Activated T-cell treated with anti-CD3 and anti-CD28 coated beads for 48 hours (primary cell): ENCODE measurements around the gene WFDC10A.
"Not testable (repeated sequence)": the region's sequence is repeated elsewhere in the genome, so short reads cannot be mapped to it uniquely, and the experiment has no call there.

Experiments
- DNase-seq: peaks from one replicate; pipeline ENCODE4 v3.0.0-alpha.2; 2020; ENCODE audit warnings: low read depth

Gene WFDC10A

GRCh38 chr20:45647441-45648050 lies 18.0 kb downstream of the WFDC10A start:
- no peak for DNase-seq

DNA sequence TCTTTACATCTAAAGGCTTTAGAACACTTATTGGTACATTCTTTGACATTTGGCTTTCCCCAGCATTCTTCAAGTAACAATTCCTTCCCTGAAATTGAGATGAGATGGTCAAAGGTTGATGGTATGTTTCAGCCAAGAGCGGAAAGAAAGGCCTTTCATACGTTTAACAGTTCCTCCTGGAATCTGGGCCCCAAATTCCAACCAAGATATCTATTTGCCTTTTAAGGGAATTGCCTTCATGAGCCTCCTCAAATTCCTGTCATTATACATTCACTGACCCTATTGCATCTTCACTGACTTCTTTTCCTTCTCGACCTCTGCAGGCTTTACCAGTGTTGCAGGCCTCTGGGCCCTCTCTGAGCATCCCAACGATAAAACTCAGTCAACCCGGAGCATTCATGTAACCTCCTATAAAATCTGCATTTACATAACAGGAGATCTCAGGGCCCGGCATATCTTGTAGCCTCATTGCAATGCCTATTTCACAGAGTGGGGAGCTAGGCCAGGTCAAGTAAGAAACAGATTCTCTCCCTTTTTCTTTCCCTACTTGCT lies 19.8 kb downstream of the WFDC10A start:
- DNase-seq: no peak

GRCh38 chr20:45651726-45652125 lies 22.2 kb downstream of the WFDC10A start:
- DNase-seq: not testable (repeated sequence)

- not testable (repeated sequence) for DNase-seq
These were observed 27.5 kb downstream of the WFDC10A start for GRCh38 chr20:45657038-45657437.

DNA sequence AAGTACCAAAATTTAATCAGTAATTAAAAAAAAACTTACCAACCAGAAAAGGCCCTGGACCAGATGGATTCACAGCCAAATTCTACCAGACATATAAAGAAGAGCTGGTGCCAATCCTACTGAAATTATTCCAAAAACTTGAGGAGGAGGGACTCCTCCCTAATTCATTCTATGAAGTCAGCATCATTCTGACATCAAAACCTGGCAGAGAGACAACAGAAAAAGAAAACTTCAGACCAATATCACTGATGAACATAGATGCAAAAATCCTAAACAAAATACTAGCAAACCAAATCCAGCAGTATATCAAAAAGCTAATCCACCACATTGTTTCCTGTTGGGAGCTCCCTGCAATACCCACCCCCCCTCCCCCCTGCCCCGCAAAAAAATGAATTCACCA lies 40.6 kb downstream of the WFDC10A start, which contains the start of gene WFDC11:
Gene WFDC11, minus strand, starts transcription at position 101 of the 400 bp plus-strand sequence. CDS start 19,639 bp downstream, outside the sequence.
- no peak for DNase-seq

DNA sequence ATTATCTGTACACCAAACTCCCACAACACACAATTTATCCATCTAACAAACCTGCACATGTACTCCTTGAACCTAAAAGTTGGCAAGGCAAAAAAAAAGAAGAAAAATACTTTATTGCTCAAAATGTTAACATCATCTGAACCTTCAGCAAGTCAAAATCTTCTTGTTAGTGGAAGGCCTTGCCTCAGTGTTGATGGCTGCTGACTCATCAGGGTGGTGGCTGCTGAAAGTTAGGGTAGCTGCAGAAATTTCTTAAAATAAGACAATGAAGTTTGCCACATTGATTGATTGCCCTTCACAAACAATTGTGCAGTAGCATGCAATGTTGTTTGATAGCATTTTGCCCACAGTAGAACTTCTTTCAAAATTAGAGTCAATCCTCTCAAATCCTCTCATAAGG lies 43.2 kb downstream of the WFDC10A start:
- DNase-seq: no peak

DNA sequence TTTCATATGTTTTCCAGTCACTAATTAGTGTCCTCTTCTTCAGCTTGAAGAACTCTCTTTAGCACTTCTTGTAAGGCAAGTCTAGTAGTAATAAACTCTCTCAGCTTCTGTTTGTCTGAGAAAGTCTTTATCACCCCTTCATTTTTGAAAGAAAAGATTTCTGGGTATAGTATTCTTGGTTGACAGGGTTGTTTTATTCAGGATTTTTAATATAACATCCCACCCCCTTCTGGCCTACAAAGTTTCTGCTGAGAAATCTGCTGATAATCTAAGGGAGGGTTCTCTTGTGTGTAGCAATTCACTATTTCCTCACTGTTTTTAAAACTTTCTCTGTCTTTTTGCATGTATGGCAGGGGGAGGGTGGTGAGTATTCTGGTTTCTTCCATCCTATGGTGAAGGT lies 50.1 kb downstream of the WFDC10A start:
- no peak for DNase-seq
